Coronary artery (tissue), 2 donors: ENCODE measurements around the gene AHCYL1.
A peak's percentile ranks its signal among the peaks of the same experiment; 100 is the strongest.

Source experiments
- DNase-seq: peaks from one replicate; pipeline ENCODE4 v3.0.0-alpha.2; 2017; ENCODE audit warnings: low spot score
- H3K27ac ChIP-seq, 2 donors: fragments of 200-600 bp; sonication (generic); one replicate each; pipeline ENCODE4 v1.5.1; 2016 to 2019
- H3K4me3 ChIP-seq: fragments of 200-600 bp; sonication (generic); 2 replicates; pipeline ENCODE4 v1.5.1; 2016; ENCODE audit warnings: mild to moderate bottlenecking, moderate library complexity
- TF ChIP-seq, protein P1 (sequence below): fragments of 200-600 bp; sonication (generic); IDR thresholded peaks from one replicate; pipeline ENCODE4 v1.5.1; 2019; ENCODE audit warnings: antibody characterized with exemption

Gene AHCYL1

GRCh38 chr1:109996476-109996875, 11.9 kb downstream of the AHCYL1 start:
- TF ChIP-seq, protein P1, sequence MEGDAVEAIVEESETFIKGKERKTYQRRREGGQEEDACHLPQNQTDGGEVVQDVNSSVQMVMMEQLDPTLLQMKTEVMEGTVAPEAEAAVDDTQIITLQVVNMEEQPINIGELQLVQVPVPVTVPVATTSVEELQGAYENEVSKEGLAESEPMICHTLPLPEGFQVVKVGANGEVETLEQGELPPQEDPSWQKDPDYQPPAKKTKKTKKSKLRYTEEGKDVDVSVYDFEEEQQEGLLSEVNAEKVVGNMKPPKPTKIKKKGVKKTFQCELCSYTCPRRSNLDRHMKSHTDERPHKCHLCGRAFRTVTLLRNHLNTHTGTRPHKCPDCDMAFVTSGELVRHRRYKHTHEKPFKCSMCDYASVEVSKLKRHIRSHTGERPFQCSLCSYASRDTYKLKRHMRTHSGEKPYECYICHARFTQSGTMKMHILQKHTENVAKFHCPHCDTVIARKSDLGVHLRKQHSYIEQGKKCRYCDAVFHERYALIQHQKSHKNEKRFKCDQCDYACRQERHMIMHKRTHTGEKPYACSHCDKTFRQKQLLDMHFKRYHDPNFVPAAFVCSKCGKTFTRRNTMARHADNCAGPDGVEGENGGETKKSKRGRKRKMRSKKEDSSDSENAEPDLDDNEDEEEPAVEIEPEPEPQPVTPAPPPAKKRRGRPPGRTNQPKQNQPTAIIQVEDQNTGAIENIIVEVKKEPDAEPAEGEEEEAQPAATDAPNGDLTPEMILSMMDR: no peak
- no peak overlapping the region for H3K27ac ChIP-seq
- DNase-seq: no peak
- no peak overlapping the region for H3K4me3 ChIP-seq

- TF ChIP-seq, protein P1: no peak
- Histone ChIP-seq H3K4me3 (no peak overlapping the region), H3K27ac (no peak overlapping the region)
- no peak for DNase-seq
Measured at GRCh38 chr1:109997204-109997866, 12.8 kb downstream of the AHCYL1 start.

GRCh38 chr1:109997867-109998229, 13.3 kb downstream of the AHCYL1 start:
- DNase-seq: no peak
- TF ChIP-seq, protein P1: no peak
- H3K27ac ChIP-seq: no peak overlapping the region
- H3K4me3 ChIP-seq: no peak overlapping the region

DNA sequence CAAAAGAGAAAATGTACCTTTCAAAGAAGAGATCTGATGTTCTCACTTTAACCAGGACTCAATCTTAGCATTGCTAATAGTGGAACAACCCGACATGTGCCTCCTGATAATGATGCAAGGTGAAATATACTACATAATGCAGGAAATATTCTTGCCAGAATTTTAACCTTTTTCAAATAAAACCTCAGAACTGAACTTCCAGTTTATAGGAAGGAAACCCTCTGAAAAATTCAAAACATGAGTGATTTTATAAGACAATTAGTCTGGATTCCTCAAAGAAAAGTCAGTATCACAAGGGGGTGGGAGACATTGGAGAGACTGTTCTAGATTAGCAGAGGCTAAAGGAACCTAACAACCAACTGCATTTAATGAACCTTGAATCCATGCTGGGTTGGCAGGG, 18.1 kb downstream of the AHCYL1 start:
- H3K4me3 ChIP-seq: no peak overlapping the region
- DNase-seq: no peak
- TF ChIP-seq, protein P1: no peak
- no peak overlapping the region for H3K27ac ChIP-seq

- H3K4me3 ChIP-seq: peak overlapping the region; percentile 31
- peak overlapping the region; percentile 53 to 79 for H3K27ac ChIP-seq
- TF ChIP-seq, protein P1: no peak
- DNase-seq: peak; percentile 81
Measured at GRCh38 chr1:110003747-110004428, 19.3 kb downstream of the AHCYL1 start.

DNA sequence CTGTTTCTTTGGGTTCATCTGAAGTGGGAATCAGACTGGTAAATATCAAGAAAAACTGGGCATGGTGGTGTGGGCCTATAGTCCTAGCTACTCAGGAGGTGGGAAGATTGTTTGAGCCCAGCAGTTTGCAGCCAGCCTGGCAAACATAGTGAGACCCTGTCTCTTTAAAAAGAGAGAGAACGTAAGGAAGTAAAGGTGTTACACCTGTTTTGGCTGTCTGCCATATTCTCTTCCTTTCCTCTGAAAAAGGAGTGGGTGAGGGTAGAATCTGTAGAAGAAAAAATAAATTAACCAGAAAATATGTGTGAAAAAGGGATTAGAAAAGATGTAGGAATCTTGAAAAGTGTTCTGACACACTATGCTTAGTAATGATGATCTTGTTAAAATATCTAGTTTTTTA, 20.0 kb downstream of the AHCYL1 start:
- no peak for DNase-seq
- TF ChIP-seq, protein P1: no peak
- Histone ChIP-seq H3K4me3 (peak overlapping the region; percentile 31), H3K27ac (peak overlapping the region; percentile 53 to 79)

GRCh38 chr1:110005971-110006370, 21.4 kb downstream of the AHCYL1 start:
- no peak for DNase-seq
- TF ChIP-seq, protein P1: no peak
- Histone ChIP-seq H3K4me3 (no peak overlapping the region), H3K27ac (no peak overlapping the region)
